ENCODE results near the gene GPR22.
A peak's percentile ranks its signal among the peaks of the same experiment; 100 is the strongest.

The GPR22 gene

DNA sequence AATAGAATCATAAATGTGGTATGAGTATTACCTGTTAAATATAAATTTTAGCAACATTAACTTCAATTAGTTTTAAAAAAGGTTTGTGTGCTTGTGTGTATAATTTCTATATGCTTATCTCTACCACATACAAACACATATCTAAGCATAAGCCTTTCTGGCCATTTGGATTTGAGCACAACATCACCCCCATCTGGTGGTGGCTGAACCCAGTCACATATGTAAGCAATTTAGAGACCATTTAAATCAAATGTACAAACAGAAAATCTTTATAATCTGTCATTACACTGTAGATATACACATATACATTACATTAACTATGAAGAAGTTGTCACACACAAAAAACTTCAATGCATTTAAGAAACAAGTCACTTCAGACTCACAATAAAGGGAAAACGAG, 31.7 kb downstream of the GPR22 start:
- H3K27ac ChIP-seq, result no peak overlapping the region
- ChIA-PET POLR2A (ENCODE audit: low non-redundant PET) (no interaction called here), CTCF (interaction anchor here (0.6 kb wide), 1 partner anchor 15 kb away, joined by 3 read pairs; no protein-coding TSS in a partner anchor)
- TF ChIP-seq, protein P1, sequence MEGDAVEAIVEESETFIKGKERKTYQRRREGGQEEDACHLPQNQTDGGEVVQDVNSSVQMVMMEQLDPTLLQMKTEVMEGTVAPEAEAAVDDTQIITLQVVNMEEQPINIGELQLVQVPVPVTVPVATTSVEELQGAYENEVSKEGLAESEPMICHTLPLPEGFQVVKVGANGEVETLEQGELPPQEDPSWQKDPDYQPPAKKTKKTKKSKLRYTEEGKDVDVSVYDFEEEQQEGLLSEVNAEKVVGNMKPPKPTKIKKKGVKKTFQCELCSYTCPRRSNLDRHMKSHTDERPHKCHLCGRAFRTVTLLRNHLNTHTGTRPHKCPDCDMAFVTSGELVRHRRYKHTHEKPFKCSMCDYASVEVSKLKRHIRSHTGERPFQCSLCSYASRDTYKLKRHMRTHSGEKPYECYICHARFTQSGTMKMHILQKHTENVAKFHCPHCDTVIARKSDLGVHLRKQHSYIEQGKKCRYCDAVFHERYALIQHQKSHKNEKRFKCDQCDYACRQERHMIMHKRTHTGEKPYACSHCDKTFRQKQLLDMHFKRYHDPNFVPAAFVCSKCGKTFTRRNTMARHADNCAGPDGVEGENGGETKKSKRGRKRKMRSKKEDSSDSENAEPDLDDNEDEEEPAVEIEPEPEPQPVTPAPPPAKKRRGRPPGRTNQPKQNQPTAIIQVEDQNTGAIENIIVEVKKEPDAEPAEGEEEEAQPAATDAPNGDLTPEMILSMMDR (conservative IDR thresholded peaks at IDR 0.05; ENCODE audit: low read depth), result peak; percentile 18; the same call in 1 of the 2 replicates
- DNase-seq (ENCODE audit: low spot score), result peak; percentile 8

DNA sequence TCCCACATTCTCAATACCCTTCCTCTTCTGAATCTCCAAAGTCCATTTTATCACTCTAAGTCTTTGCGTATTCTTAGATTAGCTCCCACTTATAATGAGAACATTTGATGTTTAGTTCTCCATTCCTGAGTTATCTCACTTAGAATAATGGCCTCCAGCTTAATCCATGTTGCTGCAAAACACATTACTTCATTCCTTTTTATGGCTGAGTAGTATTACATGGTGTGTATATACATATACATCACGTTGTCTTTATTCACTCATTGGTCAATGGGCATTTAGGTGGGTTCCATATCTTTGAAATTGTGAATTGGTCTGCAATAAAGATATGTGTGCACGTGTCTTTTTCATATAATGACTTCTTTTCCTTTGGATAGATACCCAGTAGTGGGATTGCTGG, 32.3 kb downstream of the GPR22 start:
- ChIA-PET POLR2A (ENCODE audit: low non-redundant PET) (no interaction called here), CTCF (interaction anchor here (0.6 kb wide), 1 partner anchor 15 kb away, joined by 3 read pairs; no protein-coding TSS in a partner anchor)
- no peak for DNase-seq (ENCODE audit: low spot score)
- TF ChIP-seq, protein P1 (conservative IDR thresholded peaks at IDR 0.05; ENCODE audit: low read depth), result no peak
- H3K27ac ChIP-seq, result no peak overlapping the region

DNA sequence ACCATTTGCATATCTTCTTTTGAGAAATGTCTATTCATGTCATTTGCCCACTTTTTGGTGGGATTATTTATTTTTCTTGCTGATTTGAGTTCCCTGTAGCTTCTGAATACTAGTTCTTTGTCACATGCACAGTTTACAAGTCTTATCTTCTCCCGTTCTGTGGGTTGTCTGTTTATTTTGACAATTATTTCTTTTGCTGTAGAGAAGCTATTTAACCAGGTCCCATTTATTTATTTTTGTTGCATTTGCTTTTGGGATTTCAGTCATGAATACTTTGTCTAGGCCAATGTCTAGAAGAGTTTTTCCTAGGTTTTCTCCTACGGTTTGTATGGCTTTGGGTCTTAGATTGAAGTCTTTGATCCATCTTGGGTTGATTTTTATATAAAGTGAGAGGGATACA, 32.9 kb downstream of the GPR22 start:
- POLR2A ChIA-PET (ENCODE audit: low non-redundant PET), result no interaction called here
- CTCF ChIA-PET, result no interaction called here

DNA sequence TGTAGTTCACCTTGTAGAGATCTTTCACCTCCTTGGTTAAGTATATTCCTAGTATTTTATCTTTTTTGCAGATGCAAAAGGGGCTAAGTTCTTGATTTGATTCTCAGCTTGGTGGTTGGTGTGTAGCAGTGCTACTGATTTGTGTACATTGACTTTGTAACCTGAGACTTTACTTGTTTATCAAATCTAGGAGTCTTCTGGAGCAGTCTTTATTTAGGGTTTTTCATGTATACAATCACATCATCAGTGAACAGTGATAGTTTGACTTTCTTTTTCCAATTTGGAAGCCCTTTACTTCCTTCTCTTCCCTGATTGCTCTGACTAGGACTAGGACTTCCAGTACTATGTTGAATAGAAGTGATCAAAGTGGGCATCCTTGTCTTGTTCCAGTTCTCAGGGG, 33.8 kb downstream of the GPR22 start:
- POLR2A ChIA-PET (ENCODE audit: low non-redundant PET), result no interaction called here
- CTCF ChIA-PET, result no interaction called here
- TF ChIP-seq, protein P1 (conservative IDR thresholded peaks at IDR 0.05; ENCODE audit: low read depth), result no peak
- H3K27ac ChIP-seq, result no peak overlapping the region
- DNase-seq (ENCODE audit: low spot score), result no peak

More for the DNA sequence above, 32.9 kb downstream of the GPR22 start:
- TF ChIP-seq, protein P1 (conservative IDR thresholded peaks at IDR 0.05; ENCODE audit: low read depth), result no peak
- H3K27ac ChIP-seq, result no peak overlapping the region
- no peak for DNase-seq (ENCODE audit: low spot score)

DNA sequence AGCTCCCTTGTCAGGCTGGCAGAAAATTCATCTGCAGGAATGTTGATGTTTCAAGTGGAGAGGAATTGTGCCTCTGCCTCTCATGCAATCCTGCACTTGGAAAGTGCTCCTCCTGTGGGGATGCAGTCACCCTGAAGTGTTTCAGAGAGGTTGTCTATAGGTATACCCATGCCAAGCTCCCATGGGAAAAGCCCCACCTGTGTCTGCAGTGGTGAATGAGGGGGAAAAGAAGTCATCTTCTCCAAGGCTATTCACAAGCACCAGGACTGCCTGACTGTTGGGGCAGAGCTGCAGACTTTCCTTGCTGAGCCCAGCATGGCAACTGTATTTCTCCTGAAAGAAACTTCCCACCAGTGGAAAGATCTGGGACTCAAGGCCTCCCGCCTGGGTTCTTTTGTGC, 35.5 kb downstream of the GPR22 start:
- CTCF ChIA-PET, result interaction anchor here (0.8 kb wide), 1 partner anchor 10 kb away, joined by 4 read pairs; no protein-coding TSS in a partner anchor
- TF ChIP-seq, protein P1 (conservative IDR thresholded peaks at IDR 0.05; ENCODE audit: low read depth), result no peak
- POLR2A ChIA-PET (ENCODE audit: low non-redundant PET), result no interaction called here
- H3K27ac ChIP-seq, result no peak overlapping the region
- DNase-seq (ENCODE audit: low spot score), result no peak

DNA sequence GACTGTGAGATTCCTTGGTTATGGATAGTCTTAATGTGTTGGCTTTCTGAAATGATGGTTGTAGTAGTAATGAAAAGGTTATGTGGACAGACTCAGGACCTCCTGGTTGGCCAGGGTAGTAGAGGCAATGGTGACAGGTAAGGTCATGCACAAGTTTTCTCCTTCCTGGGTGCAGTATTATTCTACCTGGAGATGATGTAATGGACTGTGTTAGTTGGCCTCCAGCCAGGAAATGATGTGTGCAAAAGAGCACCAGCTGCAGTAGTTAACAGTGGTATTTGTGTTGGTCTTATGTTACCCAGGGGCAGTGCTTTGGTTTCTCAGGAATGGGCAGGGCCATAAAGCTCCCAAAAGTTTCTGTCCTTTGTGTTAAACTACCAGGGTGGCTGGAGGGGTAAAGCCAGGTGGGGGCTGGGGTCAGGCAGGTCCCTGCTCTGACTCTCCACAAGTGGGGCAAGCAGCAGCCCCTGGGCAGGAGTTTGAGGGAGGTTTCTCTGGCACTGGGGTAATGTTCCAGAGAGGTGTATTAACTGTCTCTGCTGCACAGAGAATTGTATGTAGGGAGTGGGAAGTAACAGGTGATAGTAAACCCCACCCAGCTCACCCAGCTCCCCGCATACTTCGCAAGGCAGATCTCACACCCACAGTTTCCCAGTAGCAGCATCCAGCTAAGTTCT, 36.3 kb downstream of the GPR22 start:
- ChIA-PET POLR2A (ENCODE audit: low non-redundant PET) (no interaction called here), CTCF (interaction anchor here (0.6 kb wide), 1 partner anchor 369 kb away, joined by 3 read pairs; no protein-coding TSS in a partner anchor)
- peak; percentile 52 for DNase-seq (ENCODE audit: low spot score)
- peak overlapping the region; percentile 6; the same call in 1 of the 2 replicates for H3K27ac ChIP-seq
- TF ChIP-seq, protein P1 (conservative IDR thresholded peaks at IDR 0.05; ENCODE audit: low read depth), result no peak
